GM12865 (cell line): ENCODE results near the gene ANAPC5.

Experiments used
- DNase-seq: peaks from one replicate; pipeline ENCODE4 v3.0.0; 2010; ENCODE audit warnings: low read depth
- H3K4me3 ChIP-seq: 2 replicates; pipeline ENCODE4 v1.5.1; 2011; ENCODE audit warnings: mild to moderate bottlenecking, low read depth, low read length, control low read depth
- CTCF ChIP-seq: IDR thresholded peaks from 2 replicates; pipeline ENCODE4 v1.5.1; 2011; ENCODE audit warnings: low read length, control low read depth, low read depth, inconsistent platforms; ENCODE audit not compliant: insufficient read depth; ENCODE audit errors: missing control alignments

Gene ANAPC5

GRCh38 chr12:121351820-121352681 is at the start of gene ANAPC5:
Gene ANAPC5 (minus strand): TSS chr12:121352411. CDS start chr12:121352340, 71 bp downstream.
- H3K4me3 ChIP-seq = peak within 1 kb of the TSS; percentile 95
- no peak for TF ChIP-seq CTCF
- peak; percentile 99 for DNase-seq

- no peak for TF ChIP-seq CTCF
- peak overlapping the region; percentile 97 for H3K4me3 ChIP-seq
- DNase-seq = peak; percentile 90
Observed at GRCh38 chr12:121400332-121401139, 48.3 kb upstream of the ANAPC5 start.

GRCh38 chr12:121399391-121400331 is 47.5 kb upstream of the ANAPC5 start, which contains the start of gene RNF34:
Gene RNF34 (plus strand): TSS chr12:121400118. CDS start chr12:121400213, 95 bp downstream.
- TF ChIP-seq CTCF = no peak
- DNase-seq = peak; percentile 99
- H3K4me3 ChIP-seq = peak within 1 kb of the TSS; percentile 97

GRCh38 chr12:121398355-121398754 is 46.1 kb upstream of the ANAPC5 start:
- no peak for DNase-seq
- TF ChIP-seq CTCF = no peak
- no peak overlapping the region for H3K4me3 ChIP-seq

GRCh38 chr12:121397521-121397920 is 45.3 kb upstream of the ANAPC5 start:
- no peak for TF ChIP-seq CTCF
- DNase-seq = no peak
- H3K4me3 ChIP-seq = no peak overlapping the region

GRCh38 chr12:121392325-121392716 is 40.1 kb upstream of the ANAPC5 start:
- no peak overlapping the region for H3K4me3 ChIP-seq
- no peak for TF ChIP-seq CTCF
- no peak for DNase-seq
